Smooth muscle cell of bladder (primary cell): ENCODE data around the gene CXCR6. TPM values are rescaled to one million over a fixed set of nuclear protein-coding genes. Genes with fewer than 3 reads are reported as not detected.

Experiments
- total RNA-seq: library from RNA; depleted of rRNA; stranded (reverse); fragments of >200 nt; gene quantifications from 2 replicates; pipeline ENCODE4 v1.2.3, GENCODE V29; 2014

Gene CXCR6
- total RNA-seq, result 0.09 and 0.28 TPM in 2 replicates

GRCh38 chr3:45943207-45943846 lies at the start of gene CXCR6:
Gene CXCR6, plus strand, starts transcription at chr3:45943464. Its CDS starts 3,018 bp downstream, at chr3:45946482.

GRCh38 chr3:45995236-45996192 lies 52.2 kb downstream of the CXCR6 start, which contains the start of gene FYCO1:
Gene FYCO1, minus strand, starts transcription at chr3:45995824. Its CDS starts 10,914 bp downstream, at chr3:45984910.

Other genes with a start within 250 kb of the CXCR6 start
- gene SLC6A20, start 146.9 kb upstream of the CXCR6 start, total RNA-seq, result not detected in 2 replicates
- gene LZTFL1, start 101.3 kb upstream of the CXCR6 start, total RNA-seq, result 15.4 and 17.0 TPM in 2 replicates
- not detected in 2 replicates for gene CCR9, start 56.9 kb upstream of the CXCR6 start, total RNA-seq
- gene FYCO1, start 52.4 kb downstream of the CXCR6 start, total RNA-seq, result 47.5 and 57.2 TPM in 2 replicates
- under 0.01 TPM in 2 replicates for gene XCR1, start 84.0 kb downstream of the CXCR6 start, total RNA-seq